ENCODE measurements around the gene PAM16. TPM values are rescaled to one million over a fixed set of nuclear protein-coding genes. Genes with fewer than 3 reads are reported as not detected.

The PAM16 gene
- total RNA-seq, 1 experiment from 2014 or later, result 80.4 TPM

DNA sequence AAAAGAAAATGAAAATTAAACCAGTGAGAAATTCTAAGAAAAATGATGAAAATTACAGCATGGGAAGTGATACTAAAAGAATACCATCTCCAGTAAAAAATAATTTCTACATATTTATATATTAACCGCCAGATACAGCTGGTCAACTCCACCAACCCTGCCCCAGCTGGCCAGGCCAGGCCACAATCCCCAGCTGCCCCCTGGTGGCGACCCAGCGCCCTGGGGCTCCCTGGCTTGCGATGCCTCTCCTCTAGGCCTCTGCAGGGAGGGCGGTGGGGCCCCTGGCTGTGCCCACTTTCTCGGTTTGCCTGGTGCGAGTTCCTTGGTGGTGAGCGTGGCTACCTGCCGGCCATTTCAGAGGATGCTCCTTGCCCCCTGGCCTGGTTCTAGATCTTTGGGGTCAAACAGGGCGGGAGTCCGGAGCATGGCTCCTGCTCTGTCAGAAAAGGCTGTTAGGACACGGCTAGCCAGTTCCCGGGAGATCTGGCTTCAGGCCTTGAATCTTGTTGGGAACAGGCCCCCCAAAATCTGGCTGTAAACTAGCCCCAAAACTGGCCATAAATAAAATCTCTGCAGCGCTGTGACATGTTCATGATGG lies 20.7 kb downstream of the PAM16 start:
- Histone ChIP-seq H2BK5ac (ENCODE audit: insufficient read length, low read length) (no peak overlapping the region), H3K4ac (ENCODE audit: low read depth, low read length) (no peak overlapping the region), H2AFZ (ENCODE audit: low read length) (no peak overlapping the region), H2BK15ac (ENCODE audit: low read depth, low read length) (no peak overlapping the region), H3K23ac (ENCODE audit: insufficient read length, low read depth, low read length) (no peak overlapping the region), H2AK5ac (ENCODE audit: insufficient read length, low read length) (no peak overlapping the region), H3K27me3 (ENCODE audit: insufficient read depth, low read length) (no peaks in the 10 kb centered on the region), H3K79me2 (ENCODE audit: insufficient read depth, low read length) (no peaks in the 10 kb centered on the region; the same call in 1 of the 2 replicates), H4K20me1 (ENCODE audit: control insufficient read depth, insufficient read depth, insufficient read length) (no peaks in the 10 kb centered on the region), H3K56ac (ENCODE audit: insufficient read length, low read depth, low read length) (no peak overlapping the region), H3K18ac (ENCODE audit: insufficient read length, low read depth, low read length) (no peak overlapping the region), H3K27ac (ENCODE audit: insufficient read length, low read depth, low read length) (no peak overlapping the region), H3K4me1 (ENCODE audit: insufficient read depth, low read length) (no peaks in the 10 kb centered on the region), H3K9me3 (ENCODE audit: control insufficient read depth, low read depth, low read length) (no peaks in the 10 kb centered on the region), H4K91ac (ENCODE audit: insufficient read length, low read depth, low read length) (no peak overlapping the region), H3T11ph (ENCODE audit: low read length) (no peak overlapping the region), H3K9ac (ENCODE audit: extremely low read depth, insufficient read length, low read length) (no peak overlapping the region), H4K5ac (ENCODE audit: insufficient read length, low read depth, low read length) (no peak overlapping the region), H3K79me1 (ENCODE audit: insufficient read depth, low read depth, low read length, poor library complexity, severe bottlenecking) (no peaks in the 10 kb centered on the region), H4K8ac (replicated peaks; ENCODE audit: insufficient read length, low read depth, low read length) (no peak overlapping the region), H3K4me2 (ENCODE audit: insufficient read depth, insufficient read length, low read length) (no peak overlapping the region), H3K23me2 (ENCODE audit: insufficient read length, low read depth, low read length, poor library complexity, severe bottlenecking) (peaks cover 4% of the 10 kb centered on the region), H3K14ac (ENCODE audit: insufficient read depth, low read length) (no peak overlapping the region), H2BK12ac (ENCODE audit: insufficient read length, low read depth, low read length) (no peak overlapping the region), H2BK120ac (ENCODE audit: low read depth, low read length, poor library complexity, severe bottlenecking) (no peak overlapping the region), H2BK20ac (ENCODE audit: low read depth, low read length, poor library complexity, severe bottlenecking) (no peak overlapping the region)
- Mint-ChIP-seq H3K27me3 (ENCODE audit: low read depth) (no peaks in the 10 kb centered on the region), H3K36me3 (ENCODE audit: insufficient read depth in 1 of 3, low read depth in 3 of 3) (peaks cover 0 to 10% (median 4%) of the 10 kb centered on the region in 3 experiments; a peak in 4 of 7 replicates), H3K27ac (no peak overlapping the region; a peak in 1 of 7 replicates), H3K4me1 (peaks cover 4 to 8% of the 10 kb centered on the region in 2 experiments), H3K9me3 (no peaks in the 10 kb centered on the region), H3K4me3 (no peak overlapping the region)
- no CpG with 5 or more reads among the region's 14 CpGs for WGBS (ENCODE audit: extremely low coverage, insufficient read length, low lambda C conversion rate)
- peak; percentile 77 for DNase-seq
- TF ChIP-seq, protein P1, sequence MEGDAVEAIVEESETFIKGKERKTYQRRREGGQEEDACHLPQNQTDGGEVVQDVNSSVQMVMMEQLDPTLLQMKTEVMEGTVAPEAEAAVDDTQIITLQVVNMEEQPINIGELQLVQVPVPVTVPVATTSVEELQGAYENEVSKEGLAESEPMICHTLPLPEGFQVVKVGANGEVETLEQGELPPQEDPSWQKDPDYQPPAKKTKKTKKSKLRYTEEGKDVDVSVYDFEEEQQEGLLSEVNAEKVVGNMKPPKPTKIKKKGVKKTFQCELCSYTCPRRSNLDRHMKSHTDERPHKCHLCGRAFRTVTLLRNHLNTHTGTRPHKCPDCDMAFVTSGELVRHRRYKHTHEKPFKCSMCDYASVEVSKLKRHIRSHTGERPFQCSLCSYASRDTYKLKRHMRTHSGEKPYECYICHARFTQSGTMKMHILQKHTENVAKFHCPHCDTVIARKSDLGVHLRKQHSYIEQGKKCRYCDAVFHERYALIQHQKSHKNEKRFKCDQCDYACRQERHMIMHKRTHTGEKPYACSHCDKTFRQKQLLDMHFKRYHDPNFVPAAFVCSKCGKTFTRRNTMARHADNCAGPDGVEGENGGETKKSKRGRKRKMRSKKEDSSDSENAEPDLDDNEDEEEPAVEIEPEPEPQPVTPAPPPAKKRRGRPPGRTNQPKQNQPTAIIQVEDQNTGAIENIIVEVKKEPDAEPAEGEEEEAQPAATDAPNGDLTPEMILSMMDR (conservative IDR thresholded peaks at IDR 0.05), result peak; percentile 98
